ENCODE data around the gene CCL13. TPM values are rescaled to one million over a fixed set of nuclear protein-coding genes. Genes with fewer than 3 reads are reported as not detected.

Gene CCL13
- total RNA-seq, 2 experiments from 2014 or later: not detected

Other genes starting within 250 kb of the CCL13 start
- not detected for gene CCL2, start 101.2 kb upstream of the CCL13 start, total RNA-seq
- gene CCL7, start 86.3 kb upstream of the CCL13 start, total RNA-seq: not detected
- gene CCL11, start 70.7 kb upstream of the CCL13 start, total RNA-seq: not detected
- gene CCL8, start 37.0 kb upstream of the CCL13 start, total RNA-seq: not detected
- under 1 TPM; 0.44 to 0.67 TPM for gene CCL1, start 6.8 kb downstream of the CCL13 start, total RNA-seq
- not detected for gene TMEM132E, start 223.1 kb downstream of the CCL13 start, total RNA-seq

All from activated CD4-positive, alpha-beta memory T cell treated with anti-CD3 and anti-CD28 coated beads for 36 hours (primary cell).